Effector CD8-positive, alpha-beta T cell (primary cell): ENCODE measurements around the gene PLTP.
A peak's percentile ranks its signal among the peaks of the same experiment; 100 is the strongest.
"Not testable (repeated sequence)": the region's sequence is repeated elsewhere in the genome, so short reads cannot be mapped to it uniquely, and the experiment has no call there.

Source experiments
- DNase-seq: peaks from one replicate; lab custom pipeline; 2025; lab: John Stamatoyannopoulos, UW
- total RNA-seq, 4 experiments: gene quantifications; one replicate each; lab custom pipeline; 2026; lab: John Stamatoyannopoulos, UW

The PLTP gene
- 0.88 to 7.2 (median 2.7) reads per million in 4 experiments for total RNA-seq

GRCh38 chr20:45911486-45912343, at the start of gene PLTP:
PLTP (minus strand) TSS chr20:45912155; CDS start chr20:45911452, 703 bp downstream.
- DNase-seq, result peak; percentile 13

- DNase-seq, result no peak
Measured at GRCh38 chr20:45959956-45960630, 48.1 kb upstream of the PLTP start.

GRCh38 chr20:45959126-45959525, 47.2 kb upstream of the PLTP start:
- no peak for DNase-seq

- no peak for DNase-seq
Measured at GRCh38 chr20:45958593-45958992, 46.6 kb upstream of the PLTP start.

- DNase-seq, result no peak
Measured at GRCh38 chr20:45957021-45957941, 45.3 kb upstream of the PLTP start.

- not testable (repeated sequence) for DNase-seq
Measured at GRCh38 chr20:45956326-45956725, 44.4 kb upstream of the PLTP start.

- no peak for DNase-seq
Measured at GRCh38 chr20:45953672-45954071, 41.7 kb upstream of the PLTP start.

GRCh38 chr20:45952861-45953260, 40.9 kb upstream of the PLTP start:
- no peak for DNase-seq

GRCh38 chr20:45951925-45952834, 40.2 kb upstream of the PLTP start:
- DNase-seq, result no peak

GRCh38 chr20:45950330-45950646, 38.3 kb upstream of the PLTP start:
- no peak for DNase-seq

GRCh38 chr20:45949542-45950329, 37.8 kb upstream of the PLTP start:
- DNase-seq, result no peak

- no peak for DNase-seq
Measured at GRCh38 chr20:45948742-45949541, 37.0 kb upstream of the PLTP start.

- DNase-seq, result no peak
Measured at GRCh38 chr20:45948261-45948733, 36.3 kb upstream of the PLTP start.

- DNase-seq, result no peak
Measured at GRCh38 chr20:45947110-45947866, 35.3 kb upstream of the PLTP start.

- no peak for DNase-seq
Measured at GRCh38 chr20:45946149-45946970, 34.4 kb upstream of the PLTP start.

GRCh38 chr20:45945678-45946148, 33.8 kb upstream of the PLTP start:
- no peak for DNase-seq

GRCh38 chr20:45944965-45945677, 33.2 kb upstream of the PLTP start:
- no peak for DNase-seq
